Trophoblast cell (in vitro differentiated cells and primary cell): ENCODE results near the gene GCSAM.

Experiments
- DNase-seq, 2 donors: peaks; one replicate each; pipeline ENCODE4 v3.0.0-alpha.2; 2016
- H2AFZ ChIP-seq: 2 replicates; pipeline ENCODE4 v1.6.1; 2013; ENCODE audit warnings: low read length, moderate library complexity, mild to moderate bottlenecking; ENCODE audit not compliant: insufficient read depth, poor library complexity
- H2AK5ac ChIP-seq: 2 replicates; pipeline ENCODE4 v1.6.1; 2013; ENCODE audit warnings: mild to moderate bottlenecking, low read length
- H2BK120ac ChIP-seq: 2 replicates; pipeline ENCODE4 v1.6.1; 2013; ENCODE audit warnings: low read length, mild to moderate bottlenecking, moderate library complexity; ENCODE audit not compliant: insufficient read depth, poor library complexity
- H2BK12ac ChIP-seq: 2 replicates; pipeline ENCODE4 v1.6.1; 2013; ENCODE audit warnings: mild to moderate bottlenecking, low read length, moderate library complexity
- H2BK5ac ChIP-seq: 2 replicates; pipeline ENCODE4 v1.6.1; 2013; ENCODE audit warnings: low read length, low read depth, moderate library complexity, mild to moderate bottlenecking; ENCODE audit not compliant: poor library complexity
- H3K14ac ChIP-seq: 2 replicates; pipeline ENCODE4 v1.6.1; 2013; ENCODE audit warnings: mild to moderate bottlenecking, low read length
- H3K18ac ChIP-seq: 2 replicates; pipeline ENCODE4 v1.6.1; 2013; ENCODE audit warnings: mild to moderate bottlenecking, low read length
- H3K23ac ChIP-seq: 2 replicates; pipeline ENCODE4 v1.6.1; 2013; ENCODE audit warnings: low read length
- H3K27ac ChIP-seq: 2 replicates; pipeline ENCODE4 v1.5.1; 2013; ENCODE audit warnings: low read depth, mild to moderate bottlenecking, inconsistent platforms, low read length, moderate library complexity
- H3K27me3 ChIP-seq: 2 replicates; pipeline ENCODE4 v1.6.1; 2013; ENCODE audit warnings: inconsistent platforms, mild to moderate bottlenecking, low read length, moderate library complexity; ENCODE audit not compliant: insufficient read depth
- H3K36me3 ChIP-seq, 2 experiments: 1 replicate in 1 of 2; 2 replicates in 1 of 2; pipeline ENCODE4 v1.6.1; 2013; ENCODE audit warnings: low read length in 2 of 2, mild to moderate bottlenecking in 2 of 2, moderate library complexity in 1 of 2; ENCODE audit not compliant: insufficient read depth in 2 of 2, control insufficient read depth in 1 of 2
- H3K4ac ChIP-seq: 2 replicates; pipeline ENCODE4 v1.6.1; 2013; ENCODE audit warnings: low read depth, mild to moderate bottlenecking, low read length, moderate library complexity
- H3K4me1 ChIP-seq, 2 experiments: 1 replicate in 1 of 2; 2 replicates in 1 of 2; pipeline ENCODE4 v1.6.1; 2013; ENCODE audit warnings: low read length in 2 of 2, mild to moderate bottlenecking in 2 of 2, moderate library complexity in 1 of 2; ENCODE audit not compliant: insufficient read depth in 2 of 2, control insufficient read depth in 1 of 2
- H3K4me2 ChIP-seq: 2 replicates; pipeline ENCODE4 v1.6.1; 2013; ENCODE audit warnings: inconsistent platforms, mild to moderate bottlenecking, low read length, moderate library complexity
- H3K4me3 ChIP-seq: 2 replicates; pipeline ENCODE4 v1.5.1; 2013; ENCODE audit warnings: mild to moderate bottlenecking, low read depth, low read length, inconsistent platforms
- H3K79me1 ChIP-seq: one replicate; pipeline ENCODE4 v1.6.1; 2013; ENCODE audit warnings: low read length
- H3K79me2 ChIP-seq: 2 replicates; pipeline ENCODE4 v1.6.1; 2013; ENCODE audit warnings: low read length, mild to moderate bottlenecking; ENCODE audit not compliant: control insufficient read depth, insufficient read depth, poor library complexity
- H3K9ac ChIP-seq: 2 replicates; pipeline ENCODE4 v1.6.1; 2013; ENCODE audit warnings: mild to moderate bottlenecking, low read length
- H3K9me3 ChIP-seq: 2 replicates; pipeline ENCODE4 v1.6.1; 2013; ENCODE audit warnings: low read depth, mild to moderate bottlenecking, control low read depth, inconsistent platforms, low read length; ENCODE audit not compliant: insufficient read depth
- H4K12ac ChIP-seq: 2 replicates; pipeline ENCODE4 v1.6.1; 2013; ENCODE audit warnings: low read depth, mild to moderate bottlenecking, low read length, moderate library complexity
- H4K8ac ChIP-seq: 2 replicates; pipeline ENCODE4 v1.6.1; 2013; ENCODE audit warnings: low read depth, mild to moderate bottlenecking, low read length, moderate library complexity
- H4K91ac ChIP-seq: one replicate; pipeline ENCODE4 v1.6.1; 2013; ENCODE audit warnings: low read depth, mild to moderate bottlenecking, low read length, moderate library complexity
- WGBS: extraction: QIAGEN DNeasy Blood & Tissue Kit; methylation state at CpG from one replicate; pipeline ENCODE4 v1.1.7; 2013; ENCODE audit warnings: missing lambda C conversion rate; ENCODE audit not compliant: insufficient read length, insufficient coverage; ENCODE audit errors: extremely low coverage; 5-methylcytosine and 5-hydroxymethylcytosine counted together

GCSAM gene

GRCh38 chr3:112116748-112117186, 16.3 kb downstream of the GCSAM start:
- no peak overlapping the region for H3K27ac ChIP-seq
- no peak overlapping the region for H4K91ac ChIP-seq
- H3K9ac ChIP-seq = no peak overlapping the region
- H3K79me1 ChIP-seq = no peaks in the 10 kb centered on the region
- H3K79me2 ChIP-seq = no peaks in the 10 kb centered on the region
- no peak for DNase-seq
- no peak overlapping the region for H2AFZ ChIP-seq
- no peaks in the 10 kb centered on the region for H3K27me3 ChIP-seq
- no peak overlapping the region for H4K8ac ChIP-seq
- no peak overlapping the region for H3K18ac ChIP-seq
- no peak overlapping the region for H2AK5ac ChIP-seq
- no peak overlapping the region for H3K4me2 ChIP-seq
- H3K14ac ChIP-seq = no peak overlapping the region
- no peak overlapping the region for H2BK12ac ChIP-seq
- no peak overlapping the region for H2BK5ac ChIP-seq
- H3K23ac ChIP-seq = no peak overlapping the region
- no peak overlapping the region for H4K12ac ChIP-seq
- no peaks in the 10 kb centered on the region for H3K9me3 ChIP-seq
- no CpG with 5 or more reads among the region's 13 CpGs for WGBS
- H3K36me3 ChIP-seq = peaks cover 7 to 16% of the 10 kb centered on the region in 2 experiments
- no peaks in the 10 kb centered on the region for H3K4me1 ChIP-seq
- H3K4ac ChIP-seq = no peak overlapping the region
- no peak overlapping the region for H3K4me3 ChIP-seq
- no peak overlapping the region for H2BK120ac ChIP-seq

GRCh38 chr3:112115806-112116383, 17.2 kb downstream of the GCSAM start:
- Histone ChIP-seq H2BK12ac (no peak overlapping the region), H3K4me3 (no peak overlapping the region), H3K79me2 (no peaks in the 10 kb centered on the region), H3K27ac (no peak overlapping the region), H3K4ac (no peak overlapping the region), H3K4me1 (no peaks in the 10 kb centered on the region), H3K9me3 (no peaks in the 10 kb centered on the region), H4K12ac (no peak overlapping the region), H3K18ac (no peak overlapping the region), H2BK5ac (no peak overlapping the region), H2BK120ac (no peak overlapping the region), H3K79me1 (no peaks in the 10 kb centered on the region), H4K91ac (no peak overlapping the region), H2AK5ac (no peak overlapping the region), H3K14ac (no peak overlapping the region), H4K8ac (no peak overlapping the region), H3K23ac (no peak overlapping the region), H2AFZ (no peak overlapping the region), H3K36me3 (peaks cover 7 to 14% of the 10 kb centered on the region in 2 experiments), H3K4me2 (no peak overlapping the region), H3K9ac (no peak overlapping the region), H3K27me3 (no peaks in the 10 kb centered on the region)
- no CpG with 5 or more reads among the region's 6 CpGs for WGBS
- DNase-seq = no peak

- Histone ChIP-seq H4K91ac (no peak overlapping the region), H2AFZ (no peak overlapping the region), H3K27me3 (no peaks in the 10 kb centered on the region), H2BK12ac (no peak overlapping the region), H3K9me3 (no peaks in the 10 kb centered on the region), H3K27ac (no peak overlapping the region), H2AK5ac (no peak overlapping the region), H3K18ac (no peak overlapping the region), H3K4ac (no peak overlapping the region), H3K14ac (no peak overlapping the region), H4K12ac (no peak overlapping the region), H3K79me1 (no peaks in the 10 kb centered on the region), H3K4me1 (no peaks in the 10 kb centered on the region), H3K23ac (no peak overlapping the region), H4K8ac (no peak overlapping the region), H3K9ac (no peak overlapping the region), H3K79me2 (no peaks in the 10 kb centered on the region), H3K4me3 (no peak overlapping the region), H3K36me3 (peaks cover 7 to 14% of the 10 kb centered on the region in 2 experiments), H2BK120ac (no peak overlapping the region), H3K4me2 (no peak overlapping the region), H2BK5ac (no peak overlapping the region)
- peak; percentile 93 to 94 for DNase-seq
- no CpG with 5 or more reads among the region's 6 CpGs for WGBS
Observed at GRCh38 chr3:112115161-112115739, 17.8 kb downstream of the GCSAM start.

- Histone ChIP-seq H2BK12ac (no peak overlapping the region), H2AFZ (no peak overlapping the region), H4K12ac (no peak overlapping the region), H2AK5ac (no peak overlapping the region), H3K79me1 (no peaks in the 10 kb centered on the region), H4K91ac (no peak overlapping the region), H3K18ac (no peak overlapping the region), H2BK5ac (no peak overlapping the region), H3K4ac (no peak overlapping the region), H3K27ac (no peak overlapping the region), H3K14ac (no peak overlapping the region), H3K79me2 (no peaks in the 10 kb centered on the region), H3K4me2 (no peak overlapping the region), H2BK120ac (no peak overlapping the region), H4K8ac (no peak overlapping the region), H3K9ac (no peak overlapping the region), H3K4me3 (no peak overlapping the region), H3K36me3 (peaks cover 6 to 14% of the 10 kb centered on the region in 2 experiments), H3K23ac (no peak overlapping the region), H3K9me3 (no peaks in the 10 kb centered on the region), H3K27me3 (no peaks in the 10 kb centered on the region), H3K4me1 (no peaks in the 10 kb centered on the region)
- WGBS = no CpG with 5 or more reads among the region's 6 CpGs
- no peak for DNase-seq
Observed at GRCh38 chr3:112114576-112115160, 18.4 kb downstream of the GCSAM start.
